Stimulated activated CD4-positive, alpha-beta T cell treated with anti-CD3 and anti-CD28 coated beads, TNF-alpha, amount 100 ng/mL, for 48 hours (primary cell): Measurements from ENCODE around the gene CPO.
"Not testable (repeated sequence)": the region's sequence is repeated elsewhere in the genome, so short reads cannot be mapped to it uniquely, and the experiment has no call there.

ENCODE experiments used
- DNase-seq, 3 donors: peaks; one replicate each; pipeline ENCODE4 v3.0.0-alpha.2; 2020; ENCODE audit warnings: low read depth in 3 of 3

The CPO gene

GRCh38 chr2:206939340-206939739 is at the start of gene CPO:
CPO (plus strand) TSS chr2:206939518; CDS start chr2:206939600, 82 bp downstream.
- DNase-seq, result no peak

- DNase-seq, result no peak
These were observed 49.1 kb upstream of the CPO start for GRCh38 chr2:206890179-206890578.

GRCh38 chr2:206890926-206891325 is 48.4 kb upstream of the CPO start:
- DNase-seq, result no peak

GRCh38 chr2:206915121-206915520 is 24.2 kb upstream of the CPO start:
- DNase-seq, result peak in 1 of 3 donors; percentile 6

- DNase-seq, result no peak
These were observed 21.1 kb upstream of the CPO start for GRCh38 chr2:206918263-206918662.

- no peak for DNase-seq
These were observed 19.0 kb upstream of the CPO start for GRCh38 chr2:206920310-206920709.

GRCh38 chr2:206920951-206921350 is 18.4 kb upstream of the CPO start:
- no peak for DNase-seq

GRCh38 chr2:206921529-206921928 is 17.8 kb upstream of the CPO start:
- DNase-seq, result no peak

- no peak for DNase-seq
These were observed 3.1 kb upstream of the CPO start for GRCh38 chr2:206935991-206936842.

GRCh38 chr2:206936843-206937230 is 2.5 kb upstream of the CPO start:
- DNase-seq, result no peak

- DNase-seq, result no peak
These were observed 1.8 kb upstream of the CPO start for GRCh38 chr2:206937555-206937954.

- DNase-seq, result no peak
These were observed 1.2 kb downstream of the CPO start for GRCh38 chr2:206940546-206940945.

- DNase-seq, result no peak
These were observed 3.5 kb downstream of the CPO start for GRCh38 chr2:206942592-206943478.

- not testable (repeated sequence) for DNase-seq
These were observed 14.1 kb downstream of the CPO start for GRCh38 chr2:206953404-206953803.

GRCh38 chr2:206955253-206955652 is 15.9 kb downstream of the CPO start:
- DNase-seq, result no peak

- no peak for DNase-seq
These were observed 18.9 kb downstream of the CPO start for GRCh38 chr2:206958261-206958660.

GRCh38 chr2:206962966-206963365 is 23.6 kb downstream of the CPO start:
- DNase-seq, result no peak

GRCh38 chr2:206968134-206969086 is 29.1 kb downstream of the CPO start:
- no peak for DNase-seq

GRCh38 chr2:206969192-206969591 is 29.9 kb downstream of the CPO start:
- no peak for DNase-seq

GRCh38 chr2:206970589-206971360 is 31.5 kb downstream of the CPO start:
- DNase-seq, result no peak

- no peak for DNase-seq
These were observed 32.5 kb downstream of the CPO start for GRCh38 chr2:206971805-206972204.
